Activated T-helper 9 cell treated with anti-CD3 and anti-CD28 coated beads, Interleukin-2, amount 50 U/mL, for 16 hours (primary cell): ENCODE data around the gene PRUNE1.

ENCODE experiments used
- DNase-seq: peaks from one replicate; pipeline ENCODE4 v3.0.0-alpha.2; 2020; ENCODE audit warnings: low read depth

The PRUNE1 gene

GRCh38 chr1:151006327-151007052 is 1.8 kb upstream of the PRUNE1 start, which contains the start of gene MINDY1:
Gene MINDY1, minus strand, starts transcription at chr1:151006902. Its CDS starts 4,285 bp downstream, at chr1:151002617.
- peak; percentile 10 for DNase-seq

- no peak for DNase-seq
These were observed 401 bp upstream of the PRUNE1 start for GRCh38 chr1:151007853-151008243.

GRCh38 chr1:151009206-151009587 is 948 bp downstream of the PRUNE1 start:
- no peak for DNase-seq

- no peak for DNase-seq
These were observed 1.6 kb downstream of the PRUNE1 start for GRCh38 chr1:151009674-151010345.

- no peak for DNase-seq
These were observed 2.1 kb downstream of the PRUNE1 start for GRCh38 chr1:151010346-151010726.

- no peak for DNase-seq
These were observed 3.1 kb downstream of the PRUNE1 start for GRCh38 chr1:151011154-151011850.

GRCh38 chr1:151012684-151013471 is 4.6 kb downstream of the PRUNE1 start:
- DNase-seq, result no peak

GRCh38 chr1:151013518-151013917 is 5.3 kb downstream of the PRUNE1 start:
- no peak for DNase-seq

GRCh38 chr1:151024540-151025146 is 16.4 kb downstream of the PRUNE1 start:
- peak; percentile 68 for DNase-seq

- DNase-seq, result no peak
These were observed 18.2 kb downstream of the PRUNE1 start for GRCh38 chr1:151026460-151026859.

- no peak for DNase-seq
These were observed 23.9 kb downstream of the PRUNE1 start for GRCh38 chr1:151032164-151032563.

- no peak for DNase-seq
These were observed 26.9 kb downstream of the PRUNE1 start for GRCh38 chr1:151035167-151035566.

- no peak for DNase-seq
These were observed 28.1 kb downstream of the PRUNE1 start, which contains the start of gene BNIPL for GRCh38 chr1:151036356-151036755. Gene BNIPL, plus strand, starts transcription at chr1:151036586. Its CDS starts 140 bp downstream, at chr1:151036726.

- no peak for DNase-seq
These were observed 28.8 kb downstream of the PRUNE1 start for GRCh38 chr1:151037032-151037431.

- no peak for DNase-seq
These were observed 31.3 kb downstream of the PRUNE1 start for GRCh38 chr1:151039521-151039920.

GRCh38 chr1:151043163-151043562 is 34.9 kb downstream of the PRUNE1 start:
- DNase-seq, result no peak

GRCh38 chr1:151047591-151047924 is 39.3 kb downstream of the PRUNE1 start, which contains the start of gene C1orf56:
Gene C1orf56, plus strand, starts transcription at chr1:151047751. Its CDS starts 97 bp downstream, at chr1:151047848.
- peak; percentile 45 for DNase-seq

GRCh38 chr1:151047925-151048644 is 39.8 kb downstream of the PRUNE1 start:
- DNase-seq, result peak; percentile 31

GRCh38 chr1:151048645-151049032 is 40.4 kb downstream of the PRUNE1 start:
- no peak for DNase-seq

GRCh38 chr1:151049458-151049857 is 41.2 kb downstream of the PRUNE1 start:
- no peak for DNase-seq
